ENCODE measurements around the gene LAMA3.

GRCh38 chr18:23641937-23642666 is 47.2 kb upstream of the LAMA3 start:
- no peak for TF ChIP-seq CTCF (conservative IDR thresholded peaks at IDR 0.05 in 1 of 2, IDR thresholded peaks at IDR 0.05 in 1 of 2; ENCODE audit: extremely low read depth in 1 of 2, insufficient read depth in 1 of 2, low read depth in 1 of 2, low read length in 2 of 2)
- TF ChIP-seq EZH2 (IDR thresholded peaks at IDR 0.05; ENCODE audit: borderline replicate concordance, low read length) = no peak

Measured in mammary epithelial cell (primary cell).